ENCODE results near the gene TMUB1.

TMUB1 gene

DNA sequence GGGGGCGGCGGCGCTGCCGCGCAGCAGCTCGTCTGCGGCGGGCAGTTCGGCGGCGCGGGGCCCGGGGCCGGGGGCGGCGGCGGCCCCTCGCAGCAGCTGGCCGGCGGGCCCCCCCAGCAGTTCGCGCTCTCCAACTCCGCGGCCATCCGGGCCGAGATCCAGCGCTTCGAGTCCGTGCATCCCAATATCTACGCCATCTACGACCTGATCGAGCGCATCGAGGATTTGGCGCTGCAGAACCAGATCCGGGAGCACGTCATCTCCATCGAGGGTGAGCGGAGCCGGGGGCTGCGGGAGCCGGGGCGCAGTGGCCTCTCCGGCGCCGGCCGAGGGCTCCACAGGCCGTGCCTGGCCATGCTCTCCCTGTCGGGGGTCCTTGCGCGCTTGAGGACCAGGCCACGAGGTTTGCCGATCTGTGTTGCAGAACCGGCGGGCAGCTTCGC lies 3.5 kb upstream of the TMUB1 start:
- peak; percentile 30 for DNase-seq (ENCODE audit: low spot score)

DNA sequence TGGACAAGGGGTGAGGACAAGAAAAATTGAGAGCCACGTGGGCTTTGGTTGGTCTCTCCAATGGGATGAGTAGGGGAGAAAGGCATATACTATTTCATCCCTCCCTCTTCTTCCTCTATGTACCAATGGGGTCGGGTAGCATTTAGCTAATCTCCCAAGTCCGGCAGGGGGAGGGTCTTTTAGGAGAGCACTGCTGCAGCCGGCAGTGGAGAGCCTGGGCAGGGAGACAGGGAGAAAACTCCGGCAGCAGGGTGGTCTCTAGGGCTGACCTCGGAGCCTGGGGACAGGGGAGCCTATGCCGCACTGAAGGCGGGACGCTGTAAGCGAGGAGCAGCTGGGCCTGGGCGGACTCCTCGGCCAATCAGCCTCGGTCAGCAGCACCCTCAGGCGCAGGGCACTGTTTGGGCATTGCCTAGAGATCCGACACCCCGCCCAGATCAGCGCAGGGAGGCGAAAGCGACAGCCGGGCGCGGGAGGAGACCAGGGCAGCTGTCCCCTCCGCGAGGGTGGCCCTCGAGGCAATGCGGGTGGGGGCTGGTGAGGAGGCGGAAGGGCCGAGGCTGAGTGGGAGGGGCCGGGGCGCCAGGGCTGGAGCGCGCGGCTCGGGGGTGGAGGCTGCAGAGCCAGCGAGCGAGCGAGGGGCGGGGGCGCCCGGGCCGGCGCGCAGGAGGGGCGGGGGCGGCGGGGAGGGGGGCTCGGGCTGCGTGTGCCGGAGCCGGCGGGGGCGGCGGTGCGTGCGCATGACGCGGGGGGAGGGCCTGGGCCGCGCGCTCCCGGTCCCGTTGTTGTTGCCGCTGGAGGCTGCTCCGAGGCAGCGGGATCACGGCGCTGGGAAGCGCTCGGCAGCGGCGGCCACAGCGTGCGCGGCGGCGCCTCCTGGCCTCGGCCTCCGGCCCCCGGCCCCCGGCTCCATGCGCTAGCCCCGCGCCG lies 2.7 kb upstream of the TMUB1 start, which contains the start of gene AGAP3:
Gene AGAP3, plus strand, starts transcription at position 785 of the 930 bp plus-strand sequence. CDS start 267 bp downstream, outside the sequence.
- FAIRE-seq (no peak), DNase-seq (ENCODE audit: low spot score) (peak; percentile 68)

More for the DNA sequence above, 3.5 kb upstream of the TMUB1 start:
- no peak for FAIRE-seq

DNA sequence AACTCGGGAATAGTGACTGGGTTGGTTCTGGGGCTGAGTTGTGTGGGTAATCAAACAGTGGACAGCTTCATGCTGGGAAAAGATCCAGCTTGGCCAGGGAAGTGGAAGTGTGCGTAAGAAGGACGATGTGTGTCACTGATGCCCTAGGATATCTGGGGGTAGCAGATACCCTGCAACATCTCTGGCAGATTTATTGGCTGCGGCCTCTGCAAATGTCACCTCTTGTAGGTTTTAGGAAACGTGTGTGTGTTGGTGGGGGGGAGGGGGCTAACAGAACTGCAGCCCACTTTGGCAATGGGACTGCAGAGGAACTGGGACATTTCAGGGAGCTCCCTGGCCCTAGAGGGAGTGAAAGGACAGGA lies 2.0 kb upstream of the TMUB1 start:
- DNase-seq (ENCODE audit: low spot score) (no peak), FAIRE-seq (no peak)

DNA sequence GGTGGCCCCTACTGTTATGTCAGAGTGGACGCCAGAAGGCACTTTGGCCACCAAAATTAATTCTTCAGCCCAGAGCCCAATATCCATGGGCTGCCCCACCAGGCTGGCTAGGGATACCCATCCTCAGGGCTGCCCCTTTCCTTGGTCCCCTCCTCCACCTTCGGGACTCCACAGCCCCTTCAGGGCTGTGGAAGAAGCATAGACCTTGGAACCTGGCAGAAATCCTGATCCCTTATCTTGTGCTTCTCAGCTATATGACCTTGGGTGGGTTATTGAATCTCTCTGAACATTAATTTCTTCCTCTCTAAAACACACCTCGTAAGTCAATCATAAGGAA lies 499 bp upstream of the TMUB1 start:
- no peak for DNase-seq (ENCODE audit: low spot score)
- FAIRE-seq, result no peak

DNA sequence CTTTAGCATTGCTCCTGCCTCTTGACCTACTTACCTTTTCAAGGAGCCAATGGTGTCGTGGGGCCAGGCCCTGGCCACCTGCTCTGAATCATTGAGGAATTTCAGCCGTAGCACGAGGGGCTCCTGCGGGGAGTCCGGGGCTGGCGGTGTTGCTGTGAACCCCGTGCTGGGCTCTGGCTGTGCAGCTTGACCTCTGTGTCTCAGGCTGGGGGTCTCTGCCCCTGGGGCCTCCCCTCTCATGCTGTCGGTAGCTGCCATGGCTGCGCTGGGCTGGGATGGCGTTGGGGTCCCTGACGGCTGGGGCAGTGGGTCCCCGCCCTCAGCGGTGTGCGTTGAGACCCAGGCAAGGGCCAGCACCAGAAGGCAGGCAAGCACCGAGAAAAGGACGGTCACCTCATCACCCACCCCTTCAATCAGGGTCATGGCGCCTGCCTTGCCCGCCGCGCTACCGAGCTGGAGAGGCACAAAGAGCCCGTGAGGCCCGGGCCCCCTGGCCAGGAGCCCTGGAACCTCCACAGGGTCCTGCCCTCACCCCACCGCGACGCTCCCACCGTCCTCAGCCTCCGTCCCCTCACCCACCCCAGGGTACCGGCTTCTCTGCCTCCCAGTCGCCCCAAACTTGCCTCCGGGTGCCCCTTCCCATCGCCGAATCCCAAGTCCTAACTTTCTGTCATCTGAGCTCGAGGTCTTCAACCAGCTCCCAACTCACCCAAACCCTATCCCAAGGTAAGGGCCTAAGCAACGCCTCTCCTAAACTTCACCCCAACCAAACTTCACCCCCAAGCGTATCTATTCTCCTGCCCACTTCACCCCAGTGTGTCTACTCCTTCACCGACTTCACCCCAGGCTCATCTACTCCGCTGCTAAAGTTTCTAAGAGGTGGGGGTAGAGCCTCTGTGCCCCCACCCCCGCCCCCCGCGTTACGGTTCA lies 887 bp downstream of the TMUB1 start:
- FAIRE-seq (no peak), DNase-seq (ENCODE audit: low spot score) (no peak)

DNA sequence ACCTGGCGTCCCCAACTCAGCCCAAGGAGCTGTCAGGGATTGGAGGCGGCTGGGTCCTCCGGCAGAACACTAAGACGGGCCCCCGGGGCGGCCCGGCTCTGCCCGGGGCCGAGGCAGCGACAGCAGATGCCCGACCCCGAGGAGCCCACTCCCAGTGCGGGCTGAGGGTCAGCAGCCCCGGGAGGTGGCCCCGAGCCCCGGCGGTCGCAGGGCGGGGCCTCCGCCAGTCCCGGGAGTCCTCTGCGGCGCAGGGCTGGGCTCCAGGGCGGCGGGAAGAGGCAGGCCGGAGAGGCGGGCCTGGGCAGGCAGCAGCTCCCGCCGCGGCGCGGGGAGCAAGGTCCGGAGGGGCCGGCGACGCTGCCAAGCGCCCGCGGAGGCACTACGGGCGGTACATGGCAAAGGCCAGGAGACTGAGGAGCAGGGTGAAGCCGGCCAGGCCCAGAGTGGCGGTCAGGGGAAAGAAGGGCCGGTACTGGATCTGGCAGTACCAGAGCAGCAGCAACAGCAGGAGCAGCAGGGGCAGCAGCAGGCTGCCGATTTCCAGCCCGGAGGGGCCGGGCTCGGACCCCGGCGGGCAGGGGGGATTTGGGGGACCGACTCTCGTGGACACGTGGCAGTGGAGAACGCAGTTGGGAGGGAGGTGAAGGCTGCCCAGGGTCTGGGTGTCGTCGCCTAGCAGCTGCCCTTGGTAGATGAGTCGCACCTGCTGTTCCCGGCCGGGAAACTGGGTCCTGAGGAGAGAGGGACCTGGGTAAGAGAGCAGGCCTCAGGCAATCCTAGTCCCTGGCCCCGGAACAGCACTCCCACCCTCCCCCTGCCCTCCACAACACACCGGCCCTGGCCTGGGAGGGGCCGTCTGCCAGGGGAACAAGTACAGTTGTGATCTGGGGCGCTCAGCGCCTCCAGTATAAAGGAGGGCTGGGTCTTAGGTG lies 1.9 kb downstream of the TMUB1 start:
- DNase-seq (ENCODE audit: low spot score) (peak; percentile 55), FAIRE-seq (no peak)

DNA sequence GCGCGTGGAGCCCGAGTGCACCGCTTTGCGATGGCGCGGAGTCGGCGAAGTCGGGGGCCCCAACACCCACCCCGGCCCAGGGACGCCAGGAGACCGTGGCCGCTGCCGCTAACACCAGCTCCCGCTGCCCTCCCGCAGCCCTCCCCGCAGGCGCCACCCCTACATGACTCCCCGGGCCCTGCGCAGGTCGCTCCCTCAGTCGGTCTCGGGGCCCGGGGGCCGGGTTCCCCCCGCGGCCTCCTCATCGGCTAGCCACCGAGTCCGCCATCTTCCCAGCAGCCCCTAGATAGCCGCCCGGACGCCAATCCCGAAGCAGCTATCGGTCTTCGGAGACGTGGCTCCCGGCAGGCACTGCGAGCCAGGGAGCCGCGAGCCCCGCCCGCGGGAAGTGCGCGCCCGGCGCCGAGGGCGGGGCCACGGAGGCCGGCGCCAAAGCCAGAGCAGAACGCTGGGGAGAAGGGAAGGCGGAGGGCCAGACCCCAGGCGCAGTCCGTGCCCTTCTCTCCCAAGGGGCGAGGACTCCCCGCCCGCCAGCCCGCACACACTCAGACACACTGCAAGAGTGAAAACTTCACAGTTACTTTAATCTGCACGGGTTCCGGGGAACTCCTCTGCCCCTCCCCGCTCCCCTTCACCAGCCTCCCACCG lies 2.6 kb downstream of the TMUB1 start, which contains the start of gene FASTK:
Gene FASTK, minus strand, starts transcription at position 288 of the 648 bp plus-strand sequence. Its CDS starts 43 bp downstream, at position 245.
- FAIRE-seq (no peak), DNase-seq (ENCODE audit: low spot score) (peak; percentile 86)

DNA sequence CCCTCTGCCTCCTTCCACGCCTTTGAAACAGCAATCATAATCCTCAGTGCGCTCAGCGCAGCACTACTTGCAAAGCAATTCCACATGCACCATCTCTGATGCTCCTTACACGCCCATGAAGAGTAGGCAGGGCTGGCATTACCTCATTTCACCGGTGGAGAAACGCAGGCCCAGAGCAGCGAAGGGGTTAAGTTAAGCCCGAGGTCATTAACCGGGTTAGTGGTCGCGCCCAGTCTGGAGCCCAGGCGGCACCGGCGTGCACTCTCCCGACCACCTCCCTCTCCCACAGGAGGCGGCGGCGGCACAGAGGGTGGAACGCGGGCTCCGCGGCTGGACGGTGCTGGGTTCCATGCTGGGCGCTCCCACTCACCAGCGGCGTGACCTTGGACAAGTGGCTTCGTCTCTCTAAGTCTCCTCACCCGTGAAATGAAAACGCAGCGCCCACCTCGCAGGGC lies 3.2 kb downstream of the TMUB1 start:
- FAIRE-seq (no peak), DNase-seq (ENCODE audit: low spot score) (peak; percentile 20)

DNA sequence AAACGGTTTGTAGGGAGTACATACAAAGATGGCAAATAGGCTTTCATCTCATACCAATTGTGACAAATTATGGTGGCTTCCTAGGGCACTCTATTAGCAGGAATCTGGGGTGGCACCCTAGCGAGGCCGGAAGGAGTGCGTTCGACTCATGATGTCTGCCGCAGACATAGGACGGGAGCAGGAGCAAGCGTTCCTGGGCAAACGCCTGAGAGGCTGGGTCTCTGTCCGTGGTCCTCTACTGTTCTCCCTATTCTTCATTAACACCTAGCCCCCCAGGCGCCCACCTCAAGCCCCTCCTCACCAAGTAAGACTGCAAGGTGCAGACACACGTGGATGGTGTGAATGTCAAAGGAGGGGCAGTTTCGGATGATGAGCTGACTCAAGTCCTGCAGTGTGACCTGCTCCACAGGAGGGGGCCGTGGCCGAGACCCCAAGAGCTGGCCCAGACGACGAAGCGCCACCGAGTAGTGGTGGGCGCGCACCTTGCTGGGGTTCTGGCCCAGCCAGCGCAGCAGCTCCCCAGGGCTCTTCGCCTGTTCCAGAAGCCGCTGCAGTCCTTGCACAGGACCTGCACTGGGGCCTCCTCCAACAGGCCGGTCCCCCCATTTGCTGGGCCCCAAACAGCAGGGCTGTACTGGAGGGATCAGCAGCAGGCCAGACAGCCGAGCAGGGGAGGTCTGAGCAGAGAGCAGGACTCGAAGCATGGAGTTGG lies 3.9 kb downstream of the TMUB1 start:
- DNase-seq (ENCODE audit: low spot score) (no peak), FAIRE-seq (no peak)

DNA sequence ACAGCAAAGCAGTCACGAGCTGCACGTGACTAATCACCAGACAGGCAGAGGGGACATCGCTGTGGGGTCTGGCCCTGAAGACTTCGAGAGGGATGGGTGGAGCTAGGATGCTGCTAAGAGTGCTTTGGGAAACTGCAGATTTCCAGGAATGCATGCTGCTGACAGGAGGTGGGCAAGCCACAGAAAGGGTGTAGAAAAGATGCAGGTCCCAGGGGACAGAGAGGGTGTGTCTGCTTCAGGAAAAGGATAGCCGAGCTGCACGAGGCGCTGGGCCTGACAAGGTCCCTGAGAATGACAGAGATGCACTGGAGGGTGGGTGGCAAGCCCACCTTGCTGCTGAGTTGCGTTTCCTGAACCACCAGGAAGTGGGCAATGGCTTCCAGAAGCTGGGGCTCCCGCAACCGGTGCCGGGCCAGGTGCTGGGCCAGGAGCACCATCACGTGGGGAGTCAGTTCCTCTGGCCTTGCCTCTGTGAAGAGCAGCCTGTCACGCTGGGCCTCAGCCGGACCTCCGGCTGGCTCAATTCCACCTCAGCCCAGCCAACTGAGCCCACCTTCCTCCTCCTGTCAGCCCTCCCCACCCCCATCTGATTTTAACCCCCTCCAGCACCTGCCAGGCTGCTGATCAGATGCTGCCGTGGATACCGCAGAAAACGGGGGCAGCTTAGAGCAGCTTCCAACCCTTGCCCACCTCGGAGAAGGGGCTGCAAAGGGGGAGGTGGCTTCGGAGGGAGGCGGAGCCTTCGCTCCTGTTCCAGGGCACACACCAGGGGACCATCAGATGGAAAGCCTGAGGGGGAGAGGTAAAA lies 4.9 kb downstream of the TMUB1 start:
- DNase-seq (ENCODE audit: low spot score) (no peak), FAIRE-seq (no peak)

DNA sequence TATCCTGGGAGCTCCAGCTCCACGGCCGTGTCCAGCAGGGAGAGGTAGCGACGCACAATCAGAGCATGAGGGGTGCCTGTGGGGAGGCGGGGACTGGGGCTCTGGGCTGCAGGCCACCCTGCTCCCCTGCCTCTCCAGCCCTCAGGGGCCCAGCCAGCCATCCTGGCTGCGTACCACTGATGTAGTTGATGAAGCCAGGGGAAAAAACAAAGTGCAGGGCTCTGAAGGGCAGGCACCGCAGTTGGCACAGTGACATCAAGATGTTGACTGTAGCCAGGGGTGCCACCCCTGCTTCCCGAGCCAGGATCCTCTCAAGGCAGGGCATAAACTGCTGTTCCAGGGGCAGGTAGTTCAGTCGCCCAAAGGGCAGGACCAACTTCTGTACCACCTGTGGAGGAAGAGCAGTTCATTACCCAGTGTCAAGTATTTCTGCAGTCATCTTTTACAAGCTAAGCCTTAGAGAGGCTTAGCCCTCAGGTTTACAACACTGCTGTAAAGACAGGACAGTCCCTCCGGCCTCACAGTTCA lies 5.5 kb downstream of the TMUB1 start:
- FAIRE-seq (no peak), DNase-seq (ENCODE audit: low spot score) (no peak)

DNA sequence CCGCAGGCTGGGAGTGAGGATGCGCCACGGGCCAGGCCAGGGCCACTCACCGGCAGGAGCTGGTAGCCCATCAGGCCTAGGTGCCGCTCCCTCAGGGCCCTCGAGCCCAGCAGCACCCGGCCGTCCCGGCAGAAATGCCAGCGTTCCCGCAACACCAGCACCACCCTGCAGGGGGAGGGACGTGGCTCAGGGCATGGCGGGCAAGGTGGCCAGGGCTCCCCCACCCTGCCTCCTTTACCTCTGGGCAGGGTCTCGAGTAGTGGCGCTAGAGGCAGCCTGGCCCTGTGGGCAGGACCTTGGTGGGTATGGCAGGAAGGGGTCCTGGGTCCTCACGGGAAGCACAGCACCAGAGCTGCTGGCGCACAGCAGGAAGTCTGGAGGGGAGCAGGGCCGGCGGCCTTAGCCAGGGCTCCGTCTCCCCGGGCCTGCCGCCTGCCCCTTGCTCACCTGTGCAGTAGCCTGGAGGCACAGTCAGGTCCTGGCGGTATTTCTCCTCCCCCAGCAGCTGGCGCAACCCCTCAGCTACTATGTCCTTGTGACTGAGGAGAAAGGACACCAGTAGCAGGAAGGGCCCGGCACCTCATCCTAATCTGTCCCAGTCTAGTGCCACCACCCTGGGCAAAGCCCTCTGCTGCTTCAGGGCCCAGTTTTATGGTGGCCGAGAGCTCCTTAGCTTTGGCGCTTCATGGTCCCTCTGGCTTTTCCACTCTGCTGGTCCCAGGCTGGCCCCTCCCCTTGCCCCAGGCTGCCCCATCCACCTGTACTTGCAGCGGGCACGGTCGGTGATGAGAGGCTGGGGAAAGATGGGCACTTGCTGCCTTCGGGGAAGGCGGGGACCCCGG lies 6.2 kb downstream of the TMUB1 start:
- DNase-seq (ENCODE audit: low spot score) (no peak), FAIRE-seq (no peak)

DNA sequence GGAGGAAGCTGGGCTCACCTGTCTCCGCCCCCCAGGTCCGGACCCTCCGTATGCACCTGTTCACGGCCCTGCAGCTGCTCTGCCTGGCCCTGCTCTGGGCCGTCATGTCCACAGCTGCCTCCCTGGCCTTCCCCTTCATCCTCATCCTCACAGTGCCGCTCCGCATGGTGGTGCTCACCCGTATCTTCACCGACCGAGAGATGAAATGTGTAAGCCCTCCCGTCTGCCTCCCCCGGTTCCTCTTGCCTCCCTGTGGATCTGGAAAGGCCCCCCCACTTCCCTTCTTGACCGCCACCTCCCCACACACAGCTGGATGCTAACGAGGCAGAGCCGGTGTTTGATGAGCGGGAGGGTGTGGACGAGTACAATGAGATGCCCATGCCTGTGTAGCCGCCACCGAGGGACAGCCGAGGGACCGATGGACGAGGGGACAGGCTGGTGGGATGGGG lies 7.3 kb downstream of the TMUB1 start:
- FAIRE-seq, result no peak
- DNase-seq (ENCODE audit: low spot score), result no peak

DNA sequence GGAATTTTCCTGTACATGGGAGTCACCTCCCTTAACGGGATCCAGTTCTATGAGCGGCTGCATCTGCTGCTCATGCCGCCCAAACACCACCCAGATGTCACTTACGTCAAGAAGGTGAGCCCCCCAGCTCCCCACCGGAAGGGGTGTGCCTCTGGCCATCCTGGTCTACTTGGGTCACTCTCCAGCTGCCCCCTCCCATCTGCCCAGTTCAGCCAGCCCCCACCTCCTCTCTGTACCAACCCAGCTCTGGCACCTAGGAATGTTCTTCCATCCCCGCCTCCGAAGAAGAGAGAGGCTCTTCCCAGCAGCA lies 7.7 kb downstream of the TMUB1 start:
- FAIRE-seq (no peak), DNase-seq (ENCODE audit: low spot score) (no peak)

DNA sequence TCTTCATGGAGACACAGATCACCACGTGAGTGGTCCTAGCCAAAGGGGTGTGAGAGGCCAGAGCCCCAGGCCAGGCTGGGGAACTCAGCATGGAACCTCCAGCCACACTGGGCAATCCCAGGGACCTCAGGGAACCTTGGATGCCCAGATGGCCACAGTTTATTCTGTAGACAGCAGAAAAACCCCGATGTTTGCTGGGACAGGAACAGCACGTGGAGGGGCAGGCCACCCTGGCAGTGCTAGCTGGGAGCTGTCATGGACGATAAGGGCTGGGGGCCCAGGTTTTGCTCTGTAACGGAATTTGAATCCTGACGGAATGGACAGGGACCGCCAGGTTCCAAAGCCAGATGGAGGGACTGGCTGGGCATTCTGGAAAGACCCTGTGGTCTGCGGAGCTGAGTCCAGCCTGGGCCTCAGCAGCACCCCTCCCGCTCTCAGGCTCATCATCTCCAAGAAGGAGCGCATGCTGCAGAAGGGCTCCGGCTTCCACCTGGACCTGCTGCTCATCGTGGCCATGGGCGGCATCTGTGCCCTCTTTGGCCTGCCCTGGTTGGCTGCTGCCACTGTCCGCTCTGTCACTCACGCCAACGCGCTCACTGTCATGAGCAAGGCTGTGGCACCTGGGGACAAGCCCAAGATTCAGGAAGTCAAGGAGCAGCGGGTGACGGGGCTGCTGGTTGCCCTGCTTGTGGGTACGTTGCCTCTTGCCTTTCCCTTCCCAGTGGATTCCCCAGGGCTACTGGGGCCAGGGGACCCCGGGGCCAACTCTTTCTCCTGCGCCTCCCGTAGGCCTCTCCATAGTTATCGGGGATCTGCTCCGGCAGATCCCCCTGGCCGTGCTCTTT lies 8.3 kb downstream of the TMUB1 start:
- no peak for DNase-seq (ENCODE audit: low spot score)
- no peak for FAIRE-seq

DNA sequence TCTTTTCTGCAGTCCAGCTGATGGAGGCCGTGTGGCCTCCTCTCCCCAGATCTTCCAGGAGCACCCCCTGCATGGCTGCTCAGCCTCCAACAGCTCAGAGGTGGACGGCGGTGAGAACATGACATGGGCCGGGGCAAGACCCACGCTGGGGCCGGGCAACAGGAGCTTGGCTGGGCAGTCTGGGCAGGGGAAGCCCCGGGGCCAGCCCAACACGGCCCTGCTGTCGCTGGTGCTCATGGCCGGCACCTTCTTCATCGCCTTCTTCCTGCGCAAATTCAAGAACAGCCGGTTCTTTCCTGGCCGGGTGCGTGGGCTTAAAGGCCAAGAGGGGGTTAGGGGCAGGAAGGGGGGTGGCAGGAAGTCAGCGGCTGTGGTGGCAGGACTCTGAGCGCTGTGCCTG lies 9.3 kb downstream of the TMUB1 start:
- DNase-seq (ENCODE audit: low spot score), result no peak
- FAIRE-seq, result no peak

Data from RCC 7860 (cell line).